Measurements from ENCODE around the gene ANKRD42.

Gene ANKRD42

DNA sequence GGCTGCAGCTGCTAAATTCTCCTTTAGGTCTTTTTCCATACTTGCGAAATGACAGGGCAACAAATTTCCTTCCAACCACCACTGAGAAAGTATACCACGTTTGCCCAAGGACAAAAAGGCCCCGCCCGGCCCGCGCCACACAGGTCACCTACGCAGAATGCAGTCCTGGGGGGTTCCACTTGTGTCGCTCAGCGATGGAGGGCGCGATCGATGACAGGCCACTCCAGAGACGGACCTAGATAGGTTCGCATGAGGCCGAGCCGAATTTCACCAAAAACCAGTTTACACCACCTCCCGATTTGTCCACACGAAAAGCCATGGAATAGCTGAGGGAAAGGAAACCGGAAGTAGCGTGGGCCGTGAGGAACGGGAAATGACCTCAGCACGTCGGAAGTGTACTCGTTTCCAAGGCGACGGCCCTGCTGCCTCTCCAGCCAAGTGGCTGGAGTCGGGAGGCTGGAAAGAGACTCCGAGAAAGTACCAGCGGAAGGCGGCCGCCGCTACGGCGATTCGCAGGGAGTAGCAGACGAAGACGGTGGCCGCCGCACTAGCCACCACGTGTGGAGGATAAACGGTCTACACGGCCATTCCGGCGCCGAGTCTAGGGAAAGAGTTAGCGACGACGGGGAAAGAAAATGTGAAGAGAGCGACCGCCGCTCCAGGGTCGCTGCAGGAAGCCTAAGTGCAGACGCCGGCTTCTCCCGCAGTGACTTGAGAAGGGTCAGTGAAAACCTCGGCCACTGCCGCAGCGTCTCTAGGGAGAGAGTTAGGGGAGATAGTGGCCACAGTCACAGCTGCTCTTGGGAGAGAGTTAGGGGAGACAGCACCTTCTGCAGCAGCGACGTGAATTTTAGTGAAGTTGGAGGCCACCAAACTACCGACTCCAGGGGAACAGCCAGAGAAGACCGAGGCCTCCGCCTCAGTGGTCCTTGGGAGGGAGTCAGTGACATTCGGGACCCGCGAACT is at the start of gene ANKRD42:
TSS of gene ANKRD42 (plus strand) at position 398 of the 966 bp plus-strand sequence. CDS start 959 bp downstream, outside the sequence.
- peak; percentile 92 for DNase-seq

DNA sequence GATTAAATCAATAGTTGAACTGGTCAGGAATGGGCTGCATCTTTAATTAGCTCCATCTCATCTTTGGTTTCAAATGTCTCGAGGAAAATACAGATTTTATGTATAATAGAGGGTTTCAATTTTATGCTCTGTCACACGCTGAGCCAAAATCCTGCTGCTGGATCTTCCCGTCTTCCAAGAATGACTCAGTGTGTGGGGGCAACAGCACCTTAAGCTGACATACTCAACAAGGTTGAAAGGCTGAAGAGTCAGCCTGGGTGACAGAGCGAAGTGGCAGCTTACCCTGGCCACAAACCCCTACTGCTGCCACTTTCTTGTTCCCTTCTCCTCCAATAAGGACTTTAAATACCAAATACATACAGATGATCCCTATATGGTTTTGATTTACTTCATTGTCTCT is 45.6 kb upstream of the ANKRD42 start:
- no peak for DNase-seq

DNA sequence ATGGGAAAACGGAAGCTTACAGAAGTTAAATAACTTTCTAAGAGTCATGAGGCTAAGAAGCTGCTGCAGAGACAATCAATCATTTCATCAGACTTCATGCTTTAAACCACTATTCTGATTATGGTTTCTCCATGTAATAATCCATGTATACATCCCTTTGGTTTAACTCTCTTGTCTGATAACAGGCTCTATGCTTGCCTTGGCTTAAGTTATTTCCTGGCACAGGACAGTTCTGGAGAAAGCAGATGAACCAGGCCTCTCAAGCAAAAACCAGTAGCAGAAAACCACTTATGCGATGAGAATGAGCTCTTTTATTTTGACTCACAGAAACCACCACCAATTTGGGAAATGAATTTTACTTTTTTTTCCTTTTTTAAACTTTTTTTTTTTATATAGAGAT is 43.1 kb upstream of the ANKRD42 start:
- DNase-seq = no peak

DNA sequence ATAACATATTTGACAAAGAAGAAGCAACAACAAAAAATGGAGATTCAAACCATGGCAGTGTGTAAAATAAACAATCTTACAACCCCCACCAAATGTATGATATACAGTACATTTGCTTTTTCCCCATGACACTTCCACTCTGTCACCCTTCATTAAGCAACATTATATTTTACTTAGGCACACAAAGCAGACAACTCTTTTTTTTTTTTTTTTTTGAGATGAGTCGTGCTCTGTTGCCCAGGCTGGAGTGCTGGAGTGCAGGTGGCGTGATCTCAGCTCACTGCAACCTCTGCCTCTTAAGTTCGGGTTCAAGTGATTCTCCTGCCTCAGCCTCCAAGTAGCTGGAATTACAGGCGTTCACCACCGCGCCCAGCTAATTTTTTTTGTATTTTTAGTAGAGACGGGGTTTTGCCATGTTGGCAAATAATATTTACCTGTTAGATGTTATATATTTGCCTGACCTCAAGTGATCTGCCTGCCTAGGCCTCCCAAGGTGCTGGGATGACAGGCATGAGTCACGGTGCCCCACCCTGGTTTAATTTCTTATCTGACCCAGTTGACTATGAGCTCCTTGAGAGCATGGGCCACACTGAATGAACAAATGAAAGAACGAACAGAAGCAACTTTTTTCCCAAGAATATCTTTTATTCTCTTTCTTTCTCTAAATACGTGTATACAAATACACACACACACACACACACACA is 42.1 kb upstream of the ANKRD42 start:
- DNase-seq = no peak

DNA sequence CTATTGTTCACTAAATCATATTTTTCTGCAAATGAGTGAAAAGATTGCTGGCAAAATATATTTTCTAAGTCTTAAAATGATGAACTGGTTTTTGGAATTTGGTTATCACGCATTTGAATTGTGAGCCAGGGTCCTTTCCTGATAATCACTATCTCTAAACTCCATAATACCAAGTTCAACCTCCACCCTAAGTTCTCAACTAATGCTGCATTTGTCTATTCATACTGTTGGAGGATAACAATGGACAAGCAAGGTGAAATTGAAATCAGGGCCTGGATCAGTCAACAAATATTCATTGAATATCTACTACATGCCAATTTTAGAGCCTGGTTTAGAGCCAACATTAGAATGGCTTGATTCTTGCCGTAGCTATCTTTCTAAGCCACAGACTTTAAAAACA is 41.2 kb upstream of the ANKRD42 start:
- DNase-seq = no peak

DNA sequence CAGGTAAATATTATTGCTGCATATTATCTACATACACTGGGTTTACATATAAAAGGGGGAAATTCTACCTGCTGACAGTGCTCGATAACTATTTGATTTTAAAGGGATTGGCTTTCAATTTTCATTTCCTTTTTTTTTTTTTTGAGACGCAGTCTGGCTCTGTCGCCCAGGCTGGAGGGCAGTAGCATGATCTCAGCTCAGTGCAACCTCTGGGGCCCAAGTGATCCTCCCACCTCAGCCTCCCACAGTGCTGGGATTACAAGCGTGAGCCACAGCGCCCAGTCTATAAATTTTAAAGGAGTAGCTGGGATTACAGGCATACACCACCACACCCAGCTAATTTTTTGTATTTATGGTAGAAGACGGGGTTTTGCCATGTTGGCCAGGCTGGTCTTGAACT is 39.7 kb upstream of the ANKRD42 start:
- no peak for DNase-seq

DNA sequence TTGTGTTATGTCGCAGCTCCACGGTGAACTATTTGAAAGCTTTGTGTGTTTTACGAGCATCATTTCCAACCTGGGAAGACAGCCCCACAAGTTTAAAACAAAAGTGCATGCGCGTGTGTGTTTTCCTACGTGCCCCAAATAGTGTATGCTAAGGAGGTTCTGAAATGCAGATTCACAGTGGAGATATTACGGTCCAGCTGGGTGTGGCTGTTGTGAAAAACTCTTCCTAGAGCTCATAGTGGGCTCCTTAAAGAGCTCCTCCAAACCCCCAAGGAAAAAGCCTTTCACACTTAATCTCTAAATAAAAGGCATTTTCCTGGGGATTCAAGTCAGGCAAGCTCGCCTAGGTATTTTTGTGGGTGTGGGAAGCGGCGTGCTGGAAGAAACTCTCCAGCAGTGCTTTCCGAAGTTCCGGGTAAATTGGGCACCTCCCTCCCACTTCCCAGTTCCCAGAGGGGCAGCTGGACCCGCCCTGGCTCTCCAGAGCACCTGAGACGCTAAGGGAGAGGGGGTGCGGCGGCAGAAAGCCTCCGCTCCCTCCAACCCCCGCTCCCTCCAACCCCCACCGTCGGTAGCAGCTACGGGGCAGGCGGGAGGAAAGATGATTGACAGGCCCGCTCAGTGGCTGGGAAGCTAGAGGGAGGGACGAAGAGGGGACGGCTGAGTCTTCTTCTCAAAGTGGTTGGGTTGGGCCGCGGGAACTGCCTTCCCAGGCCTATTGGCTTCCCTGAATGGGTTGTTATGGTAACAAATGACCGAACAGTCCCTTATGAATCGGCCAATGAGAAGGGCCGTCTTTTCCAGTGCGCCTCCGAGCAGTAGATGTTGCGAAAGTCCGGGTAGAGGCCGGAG is 37.1 kb upstream of the ANKRD42 start:
- peak; percentile 100 for DNase-seq

DNA sequence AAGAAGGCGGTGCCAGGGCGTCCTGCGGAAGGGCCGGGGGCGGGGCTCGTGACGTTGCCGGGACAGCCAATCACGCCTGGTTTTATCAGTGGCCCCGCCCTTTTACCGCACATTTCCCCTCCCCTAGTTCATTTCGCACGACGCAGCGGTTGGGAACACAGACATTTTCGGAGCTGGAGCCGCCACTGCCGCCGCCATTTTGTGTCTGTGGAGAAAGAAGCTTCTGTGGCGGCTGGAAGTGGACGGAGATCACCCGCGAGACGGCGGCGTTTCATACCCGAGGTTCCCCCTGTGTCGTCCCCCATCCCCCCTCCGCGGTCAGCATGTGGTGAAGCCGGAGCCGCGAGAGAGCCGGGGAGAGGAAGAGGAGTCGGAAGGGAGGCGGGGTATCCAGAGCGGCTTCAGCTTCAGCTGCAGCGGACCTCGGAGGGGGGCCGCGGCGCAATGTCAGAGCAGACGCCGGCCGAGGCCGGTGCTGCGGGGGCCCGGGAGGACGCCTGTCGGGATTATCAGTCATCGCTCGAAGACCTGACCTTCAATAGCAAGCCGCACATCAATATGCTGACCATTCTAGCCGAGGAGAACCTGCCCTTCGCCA is 36.4 kb upstream of the ANKRD42 start, which contains the start of gene PCF11:
TSS of gene PCF11 (plus strand) at position 136 of the 598 bp plus-strand sequence. CDS start at position 445, 309 bp downstream.
- no peak for DNase-seq

DNA sequence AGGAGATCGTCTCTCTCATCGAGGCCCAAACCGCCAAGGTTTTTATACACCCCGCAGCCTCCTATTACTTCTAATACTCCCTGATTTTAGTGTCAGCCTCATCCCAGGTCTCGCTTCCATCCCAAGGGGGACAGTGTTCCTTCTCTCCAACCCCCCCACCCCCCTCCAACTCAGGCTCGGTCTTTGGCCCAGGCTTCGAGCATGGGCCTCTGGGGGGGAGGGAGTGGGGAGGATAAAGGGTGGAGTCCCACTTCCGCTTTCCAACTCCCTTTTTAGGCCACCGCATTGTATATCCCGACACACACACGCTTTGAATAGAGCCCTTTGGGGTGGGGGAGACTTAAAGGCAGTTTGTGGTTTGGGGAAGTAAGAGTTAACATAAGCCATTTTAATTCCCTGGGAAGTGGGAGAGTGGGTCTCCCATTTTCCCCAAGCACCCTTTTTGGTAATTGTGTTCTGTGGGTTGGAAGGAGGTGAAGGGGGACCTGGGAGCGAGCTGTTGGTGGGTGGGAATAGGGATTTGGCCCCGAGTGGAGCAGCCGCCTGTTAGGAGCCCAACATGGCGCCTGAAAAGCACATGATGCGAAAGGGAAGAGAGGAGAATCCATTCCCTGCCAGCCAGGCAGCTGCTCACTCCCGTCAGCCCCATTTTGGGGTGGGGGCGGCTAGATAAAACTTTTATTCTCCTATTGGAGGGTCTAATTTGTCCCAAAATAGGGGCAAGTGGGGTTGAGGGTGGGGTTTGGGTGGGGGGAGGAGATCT is 35.7 kb upstream of the ANKRD42 start:
- peak; percentile 55 for DNase-seq

DNA sequence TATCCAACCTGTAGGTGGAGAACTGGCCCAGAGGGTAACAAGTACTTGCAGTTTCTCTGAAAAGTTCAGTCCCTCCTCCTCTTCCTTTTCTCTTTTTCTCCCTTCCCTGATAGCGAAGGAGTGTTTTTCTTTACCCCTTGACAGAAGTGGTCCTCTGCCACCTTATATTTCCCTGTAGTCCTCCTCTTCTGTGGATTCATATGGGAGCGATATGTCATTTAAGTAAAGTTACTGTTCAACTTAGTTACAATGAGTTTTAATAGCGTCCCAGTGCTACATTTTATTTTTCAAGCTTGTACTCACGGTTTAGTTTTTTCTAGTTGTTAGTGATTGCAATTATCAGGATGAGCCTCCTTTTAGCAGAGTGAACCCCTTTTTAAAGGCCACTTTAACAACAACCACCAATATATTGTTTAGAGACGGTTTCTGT is 35.1 kb upstream of the ANKRD42 start:
- no peak for DNase-seq

DNA sequence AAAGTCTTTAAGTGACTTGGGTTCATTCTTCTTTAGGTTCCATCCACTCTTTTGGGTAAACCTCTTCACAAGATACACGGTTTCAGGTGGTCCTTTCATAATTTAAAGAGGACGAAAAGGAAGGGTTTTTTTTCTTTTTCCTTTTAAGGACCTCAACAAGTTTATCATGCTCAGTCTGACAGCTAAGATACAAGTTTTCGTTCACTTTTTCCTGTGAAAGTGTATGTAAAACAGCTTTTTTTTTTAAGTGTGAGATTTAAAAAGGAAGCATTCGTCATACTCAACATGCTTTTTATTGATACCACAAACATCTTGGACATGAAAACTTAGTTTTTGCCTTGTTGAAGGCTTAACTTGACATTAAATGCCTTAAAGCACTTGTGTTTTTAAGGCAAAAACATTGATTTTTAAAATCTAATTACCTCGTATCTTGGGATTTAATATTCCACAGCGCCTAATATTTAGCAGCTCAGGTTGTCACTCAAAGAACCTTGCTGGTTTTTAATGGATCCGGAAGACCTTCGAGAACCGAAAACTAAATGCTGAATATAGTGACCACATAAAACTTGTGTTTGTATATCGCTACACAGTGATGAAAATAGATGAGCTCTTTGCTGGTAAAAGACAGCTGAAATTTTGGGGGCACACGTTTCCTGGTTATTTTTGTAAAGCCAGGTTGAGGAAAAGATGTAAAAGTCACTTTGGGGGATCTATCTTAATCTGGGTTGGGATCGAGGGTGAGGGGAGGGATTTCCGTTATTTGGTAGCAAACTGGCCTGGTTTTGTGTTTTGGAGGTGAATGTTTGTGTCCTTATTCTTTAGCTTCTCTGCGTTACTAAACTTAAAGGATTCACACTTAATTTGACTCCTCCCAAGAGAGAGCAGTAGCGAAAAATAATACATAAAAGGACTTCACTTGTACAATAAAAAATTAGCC is 34.3 kb upstream of the ANKRD42 start:
- no peak for DNase-seq

DNA sequence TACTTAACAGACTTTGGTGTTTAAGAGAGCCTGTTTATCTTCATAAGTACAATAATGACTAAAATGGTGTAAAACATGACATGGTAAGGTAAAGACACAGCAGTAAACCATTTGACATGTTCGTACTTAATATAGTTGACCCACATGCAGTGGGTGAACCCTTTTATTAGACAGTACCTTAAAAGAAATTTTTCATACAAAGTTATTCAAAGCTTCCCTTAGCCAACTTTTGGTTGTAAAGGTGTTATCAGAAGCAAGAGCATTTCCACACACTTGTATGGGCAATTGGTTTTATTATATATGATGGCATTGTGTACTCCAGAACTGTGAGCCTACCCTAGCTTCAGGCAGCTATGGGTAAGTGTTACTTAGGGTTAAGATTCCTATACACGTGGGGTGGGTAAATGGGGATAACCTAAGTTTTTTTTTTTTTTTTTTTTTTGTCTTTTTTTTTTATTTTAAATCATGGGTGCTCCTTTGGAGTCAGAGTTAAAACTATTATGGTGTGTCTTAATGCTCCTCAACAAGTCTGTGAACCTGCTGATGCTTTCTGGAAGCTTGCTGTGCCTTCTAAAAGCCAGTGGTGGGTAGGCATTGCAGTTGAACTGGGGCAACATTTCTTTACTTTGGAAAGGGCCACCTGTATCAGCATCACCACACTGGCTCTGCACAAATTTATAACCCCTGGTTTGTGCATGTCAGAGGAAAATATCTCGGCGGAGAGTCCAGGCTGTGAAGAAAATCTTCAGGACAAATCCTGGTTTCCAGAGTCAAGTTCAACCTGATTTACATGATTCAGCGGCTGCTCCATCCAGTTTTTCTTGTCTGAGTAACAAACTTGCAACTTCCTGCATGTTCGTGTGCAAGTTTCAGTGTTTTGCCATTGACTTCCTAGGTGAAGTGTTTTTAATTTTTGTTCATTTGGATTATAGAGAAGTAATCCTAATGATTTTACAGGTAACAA is 33.3 kb upstream of the ANKRD42 start:
- no peak for DNase-seq

DNA sequence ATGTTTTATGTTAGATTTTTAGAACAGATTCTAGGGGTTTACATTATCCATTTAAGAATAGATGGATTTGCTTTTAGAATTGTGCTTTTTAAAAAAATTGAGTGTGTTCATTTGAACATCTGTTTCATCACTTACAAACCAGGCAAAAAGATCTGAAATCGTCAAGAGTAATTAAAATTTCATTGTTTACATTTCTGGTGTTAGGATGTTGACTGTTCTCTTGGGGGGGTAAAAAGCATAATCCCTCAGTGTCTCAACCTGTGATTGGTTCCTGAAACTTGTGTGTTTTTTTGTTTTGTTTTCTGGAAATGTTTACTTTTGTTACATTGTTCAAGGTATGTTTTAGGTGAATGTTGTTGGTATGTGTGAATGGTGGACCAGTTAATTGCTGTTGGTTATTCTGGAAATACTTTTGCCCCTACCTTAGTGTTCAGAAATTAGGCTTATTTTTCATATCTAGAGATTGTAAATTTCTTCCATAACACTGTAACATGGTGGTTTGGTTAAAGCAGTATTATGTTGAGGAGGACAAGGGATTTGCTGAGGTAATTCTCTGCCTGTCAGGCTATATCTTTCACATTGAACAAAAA is 31.8 kb upstream of the ANKRD42 start:
- no peak for DNase-seq

DNA sequence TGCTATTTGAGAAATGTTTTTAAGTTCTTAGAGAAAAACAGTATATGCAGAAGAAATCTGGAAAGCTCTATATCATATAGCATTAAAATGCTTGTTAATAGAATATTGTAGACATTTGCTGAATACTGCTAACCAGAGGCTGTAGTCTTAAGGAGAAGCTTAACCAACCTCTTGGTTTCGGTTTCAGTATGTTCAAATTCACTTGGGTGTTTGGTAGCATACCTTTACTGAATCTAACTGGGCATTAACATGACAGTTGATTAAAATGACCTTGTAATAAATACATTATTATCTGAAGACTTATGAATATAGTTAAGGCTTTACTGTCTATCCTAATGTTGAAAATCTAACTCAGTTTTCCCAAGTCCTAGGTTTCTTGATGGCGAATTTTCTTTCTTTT is 31.1 kb upstream of the ANKRD42 start:
- no peak for DNase-seq

DNA sequence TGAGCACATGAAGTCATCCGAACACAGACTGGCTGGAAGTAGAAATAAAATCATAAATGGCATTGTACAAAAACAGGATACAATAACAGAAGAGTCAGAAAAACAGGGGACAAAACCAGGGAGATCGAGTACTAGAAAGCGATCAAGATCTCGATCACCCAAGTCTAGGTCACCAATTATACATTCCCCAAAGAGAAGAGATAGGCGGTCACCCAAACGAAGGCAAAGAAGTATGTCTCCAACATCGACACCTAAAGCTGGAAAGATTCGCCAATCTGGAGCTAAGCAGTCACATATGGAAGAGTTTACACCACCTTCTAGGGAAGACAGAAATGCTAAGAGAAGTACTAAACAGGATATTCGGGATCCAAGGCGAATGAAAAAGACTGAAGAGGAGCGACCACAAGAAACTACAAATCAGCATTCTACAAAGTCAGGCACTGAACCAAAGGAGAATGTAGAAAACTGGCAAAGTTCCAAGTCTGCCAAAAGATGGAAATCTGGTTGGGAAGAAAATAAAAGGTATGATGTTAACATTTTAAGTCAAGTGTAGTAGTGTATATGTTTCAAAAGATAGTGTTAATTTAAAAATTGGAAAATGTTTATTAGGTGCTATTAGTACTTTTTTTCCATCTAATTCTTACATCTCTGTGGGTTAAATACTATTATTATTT is 27.2 kb upstream of the ANKRD42 start:
- DNase-seq = no peak

DNA sequence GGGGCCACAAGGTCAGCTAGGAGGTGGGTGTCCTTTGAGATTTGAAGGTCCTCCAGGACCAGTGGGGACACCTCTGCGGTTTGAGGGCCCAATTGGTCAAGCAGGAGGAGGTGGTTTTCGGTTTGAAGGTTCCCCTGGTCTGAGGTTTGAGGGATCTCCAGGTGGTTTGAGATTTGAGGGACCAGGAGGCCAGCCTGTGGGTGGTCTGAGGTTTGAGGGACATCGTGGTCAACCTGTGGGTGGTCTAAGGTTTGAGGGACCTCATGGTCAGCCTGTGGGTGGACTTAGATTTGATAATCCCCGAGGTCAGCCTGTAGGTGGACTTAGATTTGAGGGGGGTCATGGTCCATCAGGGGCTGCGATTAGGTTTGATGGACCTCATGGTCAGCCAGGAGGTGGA is 24.8 kb upstream of the ANKRD42 start:
- DNase-seq = no peak

DNA sequence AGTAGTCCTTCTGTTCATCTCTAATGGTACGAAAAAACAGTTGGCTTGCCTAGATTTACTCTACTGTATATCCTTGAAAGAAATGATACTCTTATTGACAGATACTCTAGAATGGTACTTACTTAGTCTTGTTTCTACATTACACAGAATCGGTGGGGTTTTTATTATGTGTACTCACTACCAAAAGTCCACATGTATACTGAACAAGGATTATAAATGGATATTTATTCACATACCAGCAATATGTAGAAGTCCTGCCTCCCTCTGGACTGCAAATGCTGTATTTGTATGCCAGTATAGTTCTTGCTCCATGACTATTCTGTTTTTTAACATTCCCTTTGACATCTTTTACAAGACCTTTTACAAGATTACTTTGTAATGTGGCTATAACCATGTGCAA is 22.6 kb upstream of the ANKRD42 start:
- DNase-seq = no peak

DNA sequence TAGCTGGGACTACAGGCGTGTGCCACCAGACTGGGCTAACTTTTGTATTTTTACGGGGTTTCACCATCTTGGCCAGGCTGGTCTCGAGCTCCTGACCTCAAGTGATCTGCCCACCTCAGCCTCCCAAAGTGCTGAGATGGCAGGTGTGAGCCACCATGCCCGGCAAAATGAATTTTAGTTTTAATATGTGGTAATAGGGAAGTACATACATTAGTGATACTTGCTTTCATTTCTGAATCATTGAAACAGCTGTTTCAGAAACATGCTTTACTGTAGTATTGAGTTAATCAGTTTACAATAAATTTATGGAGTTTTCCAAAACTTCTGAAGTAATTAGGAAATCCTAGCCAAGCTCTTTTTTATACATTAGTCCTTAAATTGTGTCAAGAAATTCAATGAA is 21.0 kb upstream of the ANKRD42 start:
- no peak for DNase-seq
